ENCODE measurements around the gene KCNG1.

KCNG1 gene

DNA sequence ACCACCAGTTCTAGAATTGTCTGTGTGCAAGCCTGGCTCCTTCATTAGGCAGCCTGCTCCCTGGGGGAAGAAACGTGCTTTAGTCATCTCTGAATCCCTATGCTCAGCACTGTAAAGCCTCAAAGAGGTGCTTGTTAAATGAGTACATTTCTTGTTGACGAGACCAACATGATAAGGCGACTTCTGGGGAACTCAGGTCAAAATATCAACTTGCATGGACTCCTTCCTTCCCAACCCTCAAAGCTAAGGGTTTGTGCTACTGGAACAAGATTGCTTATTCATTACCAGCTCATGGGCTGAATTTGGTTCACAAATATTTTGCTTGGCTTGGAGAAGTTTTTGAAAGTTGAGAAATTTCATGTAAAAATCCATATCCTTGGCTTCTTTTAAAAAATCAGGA is 10.6 kb downstream of the KCNG1 start:
- Mint-ChIP-seq H3K27ac (no peak overlapping the region), H3K4me1 (ENCODE audit: low read depth) (no peaks in the 10 kb centered on the region), H3K27me3 (peaks cover 46% of the 10 kb centered on the region), H3K36me3 (ENCODE audit: low read depth) (no peaks in the 10 kb centered on the region), H3K4me3 (no peak overlapping the region), H3K9me3 (no peaks in the 10 kb centered on the region)
- no peak for DNase-seq

DNA sequence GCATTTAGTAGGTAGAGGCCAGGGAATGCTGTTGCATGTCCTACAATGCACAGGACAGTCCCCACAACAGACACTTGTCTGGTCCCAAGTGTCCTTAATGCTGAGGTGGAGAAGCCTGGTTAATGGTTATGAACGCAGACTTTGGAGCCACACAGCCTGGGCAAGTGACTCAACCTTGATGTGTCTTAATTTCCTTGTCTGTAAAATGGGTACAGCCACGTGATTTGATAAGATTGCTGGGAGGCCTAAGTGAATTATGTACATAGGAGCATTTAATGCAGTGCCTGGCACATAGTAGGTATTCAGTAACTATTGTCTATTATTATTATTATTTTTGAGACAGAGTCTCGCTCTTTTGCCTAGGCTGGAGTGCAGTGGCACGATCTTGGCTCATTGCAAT is 11.4 kb downstream of the KCNG1 start:
- H3K27me3 Mint-ChIP-seq = peaks cover 43% of the 10 kb centered on the region
- no peak overlapping the region for H3K4me3 Mint-ChIP-seq

DNA sequence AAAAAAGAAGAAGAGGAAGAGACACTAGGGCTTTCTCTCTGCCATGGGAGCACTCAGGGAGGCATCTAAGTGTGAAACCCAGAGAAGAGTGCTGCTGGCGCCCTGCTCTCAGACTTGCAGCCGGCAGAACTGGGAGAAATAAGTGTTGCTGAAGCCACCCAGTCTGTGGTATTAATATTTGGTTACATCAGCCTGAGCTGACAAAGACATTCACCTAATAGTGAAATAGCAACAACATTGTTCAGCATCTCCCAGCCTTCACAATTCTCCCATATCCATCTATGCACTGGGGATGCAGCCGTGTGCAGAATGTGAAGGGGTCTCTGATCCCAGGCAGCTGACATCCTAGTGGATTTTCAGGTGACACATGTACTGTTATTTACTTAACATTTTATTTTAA is 12.0 kb downstream of the KCNG1 start:
- Mint-ChIP-seq H3K4me3 (no peak overlapping the region), H3K4me1 (ENCODE audit: low read depth) (no peaks in the 10 kb centered on the region), H3K36me3 (ENCODE audit: low read depth) (no peaks in the 10 kb centered on the region), H3K27me3 (peaks cover 41% of the 10 kb centered on the region), H3K9me3 (no peaks in the 10 kb centered on the region), H3K27ac (no peak overlapping the region)
- DNase-seq = no peak

More for the DNA sequence above, 11.4 kb downstream of the KCNG1 start:
- no peaks in the 10 kb centered on the region for H3K36me3 Mint-ChIP-seq (ENCODE audit: low read depth)
- no peak overlapping the region for H3K27ac Mint-ChIP-seq
- no peak for DNase-seq
- H3K4me1 Mint-ChIP-seq (ENCODE audit: low read depth) = no peaks in the 10 kb centered on the region
- no peaks in the 10 kb centered on the region for H3K9me3 Mint-ChIP-seq

DNA sequence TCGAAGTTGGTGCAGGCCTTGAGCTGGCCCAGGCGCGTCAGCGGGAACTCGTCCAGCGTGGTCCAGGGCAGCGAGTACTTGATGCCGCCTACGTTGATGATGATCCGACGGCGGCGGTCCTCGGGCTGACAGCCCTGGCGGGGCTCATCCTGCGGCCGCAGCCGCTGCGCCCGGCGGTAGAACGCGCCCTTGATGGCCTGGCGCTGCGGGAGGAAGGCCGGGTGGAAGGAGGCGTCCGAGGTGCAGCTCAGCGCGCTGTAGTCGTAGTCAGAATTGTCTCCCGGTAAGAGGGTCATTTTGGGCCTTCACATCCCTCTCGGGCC is 12.9 kb downstream of the KCNG1 start:
- Mint-ChIP-seq H3K9me3 (no peaks in the 10 kb centered on the region), H3K27ac (no peak overlapping the region), H3K4me1 (ENCODE audit: low read depth) (no peaks in the 10 kb centered on the region), H3K27me3 (peaks cover 38% of the 10 kb centered on the region), H3K36me3 (ENCODE audit: low read depth) (no peaks in the 10 kb centered on the region), H3K4me3 (no peak overlapping the region)
- DNase-seq = no peak

DNA sequence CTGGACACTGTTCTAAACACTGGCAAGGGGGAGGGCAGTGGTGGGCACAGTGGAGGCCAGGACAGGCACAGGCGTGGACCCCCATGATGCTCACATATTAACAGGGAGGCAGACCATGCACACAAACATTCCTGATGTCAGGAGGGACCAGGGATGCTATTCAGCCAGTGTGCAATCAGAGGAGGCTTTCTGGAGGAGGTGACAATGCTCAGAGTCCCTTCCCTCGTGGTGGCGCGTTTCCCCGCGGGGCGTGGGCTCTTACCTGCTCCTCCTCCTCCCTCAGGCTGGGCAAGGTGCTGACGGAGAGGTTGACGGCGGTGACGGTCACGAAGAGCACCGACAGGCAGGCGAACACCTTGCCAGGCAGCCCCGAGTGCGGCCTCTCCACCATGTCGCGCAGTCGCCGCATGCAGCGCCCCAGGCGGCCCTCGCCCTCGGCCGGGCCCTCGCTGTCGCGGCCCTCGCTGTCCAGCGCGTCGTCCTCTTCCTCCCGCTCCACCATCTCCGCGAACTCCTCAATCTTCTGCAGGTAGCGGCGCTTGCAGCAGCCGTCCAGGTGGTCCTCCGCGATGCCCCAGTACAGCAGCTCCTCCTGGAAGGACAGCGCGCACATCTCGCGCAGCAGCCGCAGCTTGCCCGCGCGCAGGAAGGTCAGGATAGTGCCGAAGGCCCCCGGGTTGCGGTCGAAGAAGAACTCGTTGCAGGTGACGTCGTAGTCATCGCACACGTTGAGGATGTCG is 13.4 kb downstream of the KCNG1 start:
- Mint-ChIP-seq H3K36me3 (ENCODE audit: low read depth) (no peaks in the 10 kb centered on the region), H3K4me1 (ENCODE audit: low read depth) (no peaks in the 10 kb centered on the region), H3K9me3 (no peaks in the 10 kb centered on the region), H3K4me3 (no peak overlapping the region), H3K27me3 (peaks cover 34% of the 10 kb centered on the region), H3K27ac (no peak overlapping the region)
- DNase-seq = no peak

DNA sequence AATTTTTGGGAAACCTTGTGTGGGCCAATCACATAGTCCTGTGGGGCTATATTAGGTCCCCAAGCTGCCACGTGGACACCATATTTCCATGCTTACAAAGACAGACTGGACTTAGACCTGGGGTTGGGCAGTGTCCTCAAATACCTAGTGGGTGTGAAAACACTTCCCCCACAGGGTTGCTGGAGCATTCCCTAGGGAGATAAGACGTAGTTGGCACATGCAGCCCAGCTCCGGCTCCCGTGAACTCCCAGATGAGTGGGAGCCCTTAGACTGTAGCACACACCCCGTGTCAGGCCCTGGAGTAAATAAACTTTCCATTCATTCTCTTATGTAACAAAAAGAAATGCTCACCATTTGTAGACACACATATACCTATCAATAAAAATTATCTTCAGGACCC is 14.2 kb downstream of the KCNG1 start:
- no peak overlapping the region for H3K4me3 Mint-ChIP-seq

DNA sequence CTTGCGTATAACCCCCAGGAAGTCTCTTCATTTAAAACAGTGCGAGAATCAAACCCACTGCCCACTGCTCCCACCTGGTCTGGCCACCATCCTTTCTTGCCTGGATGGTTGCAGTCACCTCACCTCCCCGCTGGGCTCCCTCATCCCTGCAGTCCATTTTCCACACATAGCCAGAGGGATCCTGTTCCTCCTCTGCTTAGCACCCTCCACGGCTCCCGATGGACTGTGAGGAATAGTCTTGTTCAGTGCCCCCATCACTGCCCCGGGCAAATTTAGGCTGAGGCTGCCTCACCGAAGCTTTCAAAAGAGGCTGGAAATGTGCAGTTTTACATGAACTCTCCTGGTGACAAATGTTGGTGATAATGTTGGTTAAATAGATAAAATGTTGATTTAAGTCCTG is 17.7 kb downstream of the KCNG1 start:
- Mint-ChIP-seq H3K4me3 (no peak overlapping the region), H3K9me3 (no peaks in the 10 kb centered on the region), H3K4me1 (ENCODE audit: low read depth) (peaks cover 5% of the 10 kb centered on the region), H3K27ac (no peak overlapping the region), H3K36me3 (ENCODE audit: low read depth) (no peaks in the 10 kb centered on the region), H3K27me3 (peaks cover 30% of the 10 kb centered on the region)
- no peak for DNase-seq

More for the DNA sequence above, 14.2 kb downstream of the KCNG1 start:
- Mint-ChIP-seq H3K27ac (no peak overlapping the region), H3K36me3 (ENCODE audit: low read depth) (no peaks in the 10 kb centered on the region), H3K4me1 (ENCODE audit: low read depth) (no peaks in the 10 kb centered on the region), H3K27me3 (peaks cover 27% of the 10 kb centered on the region), H3K9me3 (no peaks in the 10 kb centered on the region)
- no peak for DNase-seq

DNA sequence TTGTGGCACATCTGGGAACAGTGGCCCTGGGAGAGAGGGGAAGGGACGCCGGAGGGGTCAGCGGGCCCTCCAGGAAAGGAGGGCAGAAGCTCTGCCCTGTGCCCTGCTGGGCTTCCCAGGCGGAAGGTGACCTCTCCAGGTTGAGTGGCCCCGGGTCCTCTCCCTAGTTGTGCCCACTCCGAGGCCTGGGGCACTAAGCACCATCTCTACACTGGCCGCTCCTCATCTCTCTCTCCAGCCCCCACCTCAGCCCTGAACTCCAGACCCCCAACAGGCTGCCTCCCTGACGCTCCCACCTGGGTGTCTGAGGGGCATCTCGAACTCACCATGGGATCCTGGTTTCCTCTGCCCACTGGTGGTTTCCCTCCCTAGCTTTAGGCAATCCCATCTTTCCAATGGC is 18.1 kb downstream of the KCNG1 start:
- Mint-ChIP-seq H3K36me3 (ENCODE audit: low read depth) (no peaks in the 10 kb centered on the region), H3K4me3 (no peak overlapping the region), H3K4me1 (ENCODE audit: low read depth) (peaks cover 5% of the 10 kb centered on the region), H3K27me3 (peaks cover 32% of the 10 kb centered on the region), H3K27ac (no peak overlapping the region), H3K9me3 (no peaks in the 10 kb centered on the region)
- no peak for DNase-seq

DNA sequence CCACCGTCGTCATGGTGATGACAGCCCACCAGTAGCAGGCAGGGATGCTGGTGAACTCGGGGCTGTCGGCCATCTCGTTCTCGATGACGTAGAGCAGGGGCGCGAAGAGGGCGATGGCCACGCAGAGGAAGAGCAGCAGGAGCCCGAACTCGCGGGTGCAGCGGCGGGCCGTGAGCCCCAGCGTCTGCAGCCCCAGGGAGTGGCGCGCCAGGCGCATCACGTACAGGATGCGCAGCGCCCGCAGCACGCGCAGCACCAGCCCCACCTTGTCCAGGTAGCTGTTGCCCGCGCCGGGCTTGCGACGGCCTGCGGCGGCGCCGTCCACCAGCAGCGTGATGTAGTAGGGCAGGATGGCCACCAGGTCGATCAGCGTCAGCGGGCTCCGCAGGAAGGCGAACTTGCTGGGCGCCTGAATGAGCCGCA is 18.6 kb downstream of the KCNG1 start:
- no peak overlapping the region for H3K27ac Mint-ChIP-seq

DNA sequence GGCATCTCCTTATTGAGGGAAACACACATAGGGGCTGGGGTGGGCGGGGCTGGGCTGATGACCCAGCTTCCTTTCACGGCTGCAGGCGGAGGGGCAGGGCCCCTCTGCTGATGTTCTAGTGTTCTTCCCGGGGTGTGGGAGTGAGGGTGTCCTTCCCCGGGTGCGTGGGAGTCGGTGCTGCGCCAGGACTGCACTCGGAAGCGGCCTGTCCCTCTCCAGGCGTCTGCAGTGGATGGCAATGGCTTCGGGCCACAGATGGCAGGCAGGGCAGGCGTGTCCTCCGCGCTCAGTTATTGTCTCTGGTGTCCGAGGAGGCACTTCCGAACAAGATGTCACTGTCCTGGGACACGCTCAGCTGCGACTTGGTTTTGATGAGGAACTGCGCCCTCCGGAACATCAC is 19.2 kb downstream of the KCNG1 start:
- DNase-seq = no peak
- H3K4me1 Mint-ChIP-seq (ENCODE audit: low read depth) = peaks cover 5% of the 10 kb centered on the region
- no peaks in the 10 kb centered on the region for H3K36me3 Mint-ChIP-seq (ENCODE audit: low read depth)
- H3K27me3 Mint-ChIP-seq = peaks cover 40% of the 10 kb centered on the region
- no peak overlapping the region for H3K27ac Mint-ChIP-seq
- H3K9me3 Mint-ChIP-seq = no peaks in the 10 kb centered on the region
- no peak overlapping the region for H3K4me3 Mint-ChIP-seq

More for the DNA sequence above, 18.6 kb downstream of the KCNG1 start:
- no peak for DNase-seq
- H3K9me3 Mint-ChIP-seq = no peaks in the 10 kb centered on the region
- peaks cover 34% of the 10 kb centered on the region for H3K27me3 Mint-ChIP-seq
- H3K4me1 Mint-ChIP-seq (ENCODE audit: low read depth) = peaks cover 5% of the 10 kb centered on the region
- H3K4me3 Mint-ChIP-seq = no peak overlapping the region
- H3K36me3 Mint-ChIP-seq (ENCODE audit: low read depth) = no peaks in the 10 kb centered on the region

DNA sequence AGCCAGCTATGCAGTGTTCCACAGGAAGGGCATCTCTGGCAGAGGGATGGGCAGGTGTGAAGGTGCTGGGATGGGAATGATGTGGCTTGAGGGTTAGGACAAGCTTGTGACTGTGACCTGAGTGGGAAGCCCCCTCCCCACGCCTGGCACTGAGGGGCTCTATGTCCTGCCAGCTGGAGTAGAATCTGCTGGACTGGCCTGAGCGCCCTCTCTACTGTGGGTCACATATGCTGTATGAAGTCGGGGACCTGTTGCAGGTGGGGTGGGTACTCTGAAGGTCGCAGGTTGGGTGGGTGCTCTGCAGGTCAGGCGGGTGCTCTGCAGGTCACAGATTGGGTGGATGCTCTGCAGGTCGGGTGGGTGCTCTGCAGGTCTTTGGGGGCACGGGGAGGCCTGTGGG is 20.3 kb downstream of the KCNG1 start:
- H3K4me3 Mint-ChIP-seq = no peak overlapping the region
- peaks cover 5% of the 10 kb centered on the region for H3K4me1 Mint-ChIP-seq (ENCODE audit: low read depth)
- DNase-seq = no peak
- no peaks in the 10 kb centered on the region for H3K9me3 Mint-ChIP-seq
- peaks cover 43% of the 10 kb centered on the region for H3K27me3 Mint-ChIP-seq
- no peaks in the 10 kb centered on the region for H3K36me3 Mint-ChIP-seq (ENCODE audit: low read depth)
- H3K27ac Mint-ChIP-seq = no peak overlapping the region

DNA sequence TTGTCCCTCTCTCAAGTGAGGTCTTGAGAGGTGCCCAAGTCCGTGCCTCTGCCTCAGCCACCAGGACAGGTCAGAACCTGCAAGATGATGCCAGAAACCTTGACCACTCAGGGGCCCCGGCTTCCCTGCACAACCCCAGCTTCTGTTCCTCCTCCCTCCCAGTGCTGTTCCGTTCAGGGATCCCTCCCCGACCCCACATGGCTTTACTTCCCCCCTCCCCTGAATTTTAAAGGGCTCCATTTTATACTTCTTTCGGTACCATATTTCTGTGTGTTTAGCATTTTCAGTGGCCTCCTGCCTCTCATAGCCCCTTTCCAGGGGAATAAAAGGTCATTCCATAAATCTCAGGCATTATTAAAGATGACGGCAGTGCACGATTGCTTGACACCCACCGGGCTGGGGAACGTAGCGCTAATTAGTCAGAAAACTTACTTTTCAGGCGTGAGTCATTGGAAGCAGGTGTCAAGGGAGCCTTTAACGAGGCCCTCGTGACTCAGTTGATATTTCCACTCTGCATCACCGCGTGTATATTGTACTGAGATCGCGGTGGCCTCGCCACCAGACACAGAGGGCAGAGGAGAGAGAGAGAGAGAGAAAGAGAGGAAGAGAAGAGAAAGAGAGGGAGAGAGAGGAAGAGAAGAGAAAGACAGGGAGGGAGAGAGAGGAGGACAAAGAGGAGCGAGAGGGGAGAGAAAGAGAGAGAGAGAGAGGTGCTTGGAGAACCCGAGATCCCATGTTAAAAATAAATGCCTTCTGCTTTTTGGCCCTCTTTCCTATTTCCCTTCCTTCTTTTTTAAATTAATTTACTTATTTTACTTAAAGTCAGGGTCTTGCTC is 21.3 kb downstream of the KCNG1 start:
- no peak for DNase-seq

DNA sequence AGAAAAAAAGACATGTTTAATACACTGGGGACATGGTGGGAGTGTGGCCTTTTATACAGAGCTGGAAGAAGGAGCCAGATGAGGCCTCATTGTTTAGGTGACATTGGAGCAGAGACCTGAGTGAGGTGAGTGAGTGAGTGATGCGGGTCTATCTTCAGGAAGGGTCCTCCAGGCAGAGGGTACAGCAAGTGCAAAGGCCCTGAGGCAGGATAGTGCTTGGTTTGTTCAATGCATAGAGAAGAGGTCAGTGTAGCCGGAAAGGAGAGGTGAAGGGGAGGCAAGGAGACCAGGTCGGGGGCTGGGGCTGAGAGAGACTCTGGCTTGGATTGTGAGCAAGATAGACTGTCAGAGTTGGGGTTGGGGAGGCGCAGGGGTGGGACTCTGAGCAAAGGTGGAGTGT is 23.6 kb downstream of the KCNG1 start:
- DNase-seq = no peak
- Mint-ChIP-seq H3K36me3 (ENCODE audit: low read depth) (no peaks in the 10 kb centered on the region), H3K9me3 (no peaks in the 10 kb centered on the region), H3K4me1 (ENCODE audit: low read depth) (peaks cover 5% of the 10 kb centered on the region), H3K27me3 (peaks cover 39% of the 10 kb centered on the region), H3K27ac (no peak overlapping the region), H3K4me3 (no peak overlapping the region)

More for the DNA sequence above, 21.3 kb downstream of the KCNG1 start:
- no peak overlapping the region for H3K27ac Mint-ChIP-seq
- peaks cover 43% of the 10 kb centered on the region for H3K27me3 Mint-ChIP-seq
- no peak overlapping the region for H3K4me3 Mint-ChIP-seq
- H3K9me3 Mint-ChIP-seq = no peaks in the 10 kb centered on the region
- H3K4me1 Mint-ChIP-seq (ENCODE audit: low read depth) = peaks cover 5% of the 10 kb centered on the region
- H3K36me3 Mint-ChIP-seq (ENCODE audit: low read depth) = no peaks in the 10 kb centered on the region

DNA sequence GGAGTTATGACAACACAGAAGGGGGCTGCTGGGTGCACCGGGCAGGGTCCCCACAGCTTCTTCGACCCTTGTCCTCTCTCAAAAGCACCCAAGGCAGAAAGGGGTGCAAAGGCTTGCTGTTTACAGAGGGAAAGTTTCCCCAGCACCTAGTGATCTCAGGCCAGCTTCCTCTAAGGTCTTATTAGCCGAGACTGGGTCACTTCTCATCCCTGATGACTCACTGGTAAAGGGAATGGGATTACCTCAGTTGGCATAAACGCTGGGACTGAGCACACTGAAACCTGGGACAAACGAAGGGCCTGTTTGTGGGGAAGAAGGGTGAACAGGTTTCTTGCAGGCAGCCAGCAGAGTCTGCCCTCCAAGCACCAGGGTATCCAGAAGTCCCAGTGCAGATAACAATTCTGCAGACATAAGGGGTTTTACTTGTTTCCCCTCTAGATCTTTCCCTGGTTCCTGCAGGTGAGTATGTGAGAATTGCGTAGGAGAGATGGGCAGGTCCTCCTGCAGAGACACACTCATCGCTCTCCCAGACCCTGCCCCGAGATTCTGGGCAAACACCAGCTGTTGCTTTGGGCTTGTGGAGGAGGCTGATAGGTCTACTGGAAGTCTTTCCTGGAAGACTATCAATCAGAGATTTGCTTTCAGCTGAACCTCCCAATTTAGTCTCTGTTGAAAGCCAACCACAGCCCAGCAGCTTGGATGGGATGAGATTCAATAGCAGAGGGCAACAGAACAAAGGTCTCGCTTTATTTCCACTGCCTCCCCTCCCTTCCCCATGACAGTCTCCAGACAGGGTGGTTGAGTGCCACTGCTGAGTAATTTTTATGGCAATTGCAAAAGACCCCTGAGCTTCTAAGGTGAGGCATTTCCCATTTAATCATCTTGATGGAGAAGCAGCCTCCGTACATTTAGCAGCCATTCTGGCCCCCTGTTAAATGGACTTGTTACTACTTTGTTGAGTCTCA is 25.7 kb downstream of the KCNG1 start:
- Mint-ChIP-seq H3K36me3 (ENCODE audit: low read depth) (no peaks in the 10 kb centered on the region), H3K9me3 (no peaks in the 10 kb centered on the region), H3K27ac (no peak overlapping the region), H3K4me1 (ENCODE audit: low read depth) (peaks cover 9% of the 10 kb centered on the region), H3K27me3 (peaks cover 28% of the 10 kb centered on the region), H3K4me3 (no peak overlapping the region)
- DNase-seq = no peak

Data from activated T-cell treated with anti-CD3 and anti-CD28 coated beads, Interleukin-2, amount 50 U/mL, for 24 hours (primary cell).